ENCODE data around the gene ERI3. TPM values are rescaled to one million over a fixed set of nuclear protein-coding genes. Genes with fewer than 3 reads are reported as not detected.

ERI3 gene
- total and polyA plus RNA-seq, 2 of the 13 experiments (the other 11 are each of a cell fraction or from before 2014, with no cell fraction given) = 35.6 to 35.9 TPM

- TF ChIP-seq POLR2A (IDR thresholded peaks at IDR 0.05; ENCODE audit: insufficient read depth in 1 of 2, low read depth in 2 of 2, low read length in 2 of 2) = no peak
- TF ChIP-seq SRSF4 (IDR thresholded peaks at IDR 0.05; ENCODE audit: low read depth, low read length, poor library complexity, severe bottlenecking) = no peak
These were observed 91.2 kb downstream of the ERI3 start (continued) for GRCh38 chr1:44263568-44264450.

DNA sequence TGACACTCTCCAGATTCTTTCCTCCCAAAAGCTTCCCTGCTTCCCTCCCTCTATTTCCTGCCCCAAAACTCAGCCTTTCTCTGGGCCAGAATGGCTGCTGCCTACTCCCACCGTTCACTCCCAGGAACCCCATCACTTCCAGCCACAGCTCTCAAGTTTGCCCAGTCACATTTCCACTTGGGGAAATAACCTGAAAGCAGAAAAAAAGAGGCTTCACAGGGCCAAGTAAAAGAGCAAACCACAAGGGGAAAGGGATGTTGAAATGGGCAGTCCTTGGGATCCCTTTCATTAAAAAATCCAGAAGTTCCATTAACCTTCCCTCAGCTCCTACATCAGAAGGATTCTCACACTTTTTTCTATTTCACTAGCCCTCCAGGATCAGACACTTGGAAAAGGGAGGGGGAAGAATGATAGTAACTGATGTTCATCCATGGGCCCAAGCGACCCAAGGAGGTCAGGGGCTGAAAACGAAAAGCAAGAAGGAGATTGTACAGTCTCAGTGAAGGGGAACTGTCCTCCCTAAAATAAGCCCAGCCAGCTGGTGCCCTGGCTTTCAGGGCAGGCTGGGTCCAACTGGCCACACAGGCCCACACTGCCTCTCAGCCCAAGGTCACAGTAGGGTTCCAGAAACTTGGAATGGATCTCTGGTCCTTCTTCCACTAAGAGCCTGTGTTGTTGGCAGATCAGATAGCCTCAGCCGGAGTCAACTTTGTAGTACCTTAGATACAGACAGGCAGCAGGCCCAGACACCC, 92.1 kb downstream of the ERI3 start:
- no peaks in the 10 kb centered on the region; a peak in 1 of 5 replicates for H3K36me3 ChIP-seq (replicated peaks in 1 of 2; ENCODE audit: control insufficient read depth in 1 of 2, insufficient read depth in 2 of 2, low read length in 2 of 2)
- ChIA-PET POLR2A (no interaction called here), CTCF (ENCODE audit: low intra/inter-chr PET ratio, low total read pairs) (no interaction called here)
- TF ChIP-seq ZNF430 (CRISPR knock-in tag; IDR thresholded peaks at IDR 0.05) = no peak
- TF ChIP-seq, protein P1, sequence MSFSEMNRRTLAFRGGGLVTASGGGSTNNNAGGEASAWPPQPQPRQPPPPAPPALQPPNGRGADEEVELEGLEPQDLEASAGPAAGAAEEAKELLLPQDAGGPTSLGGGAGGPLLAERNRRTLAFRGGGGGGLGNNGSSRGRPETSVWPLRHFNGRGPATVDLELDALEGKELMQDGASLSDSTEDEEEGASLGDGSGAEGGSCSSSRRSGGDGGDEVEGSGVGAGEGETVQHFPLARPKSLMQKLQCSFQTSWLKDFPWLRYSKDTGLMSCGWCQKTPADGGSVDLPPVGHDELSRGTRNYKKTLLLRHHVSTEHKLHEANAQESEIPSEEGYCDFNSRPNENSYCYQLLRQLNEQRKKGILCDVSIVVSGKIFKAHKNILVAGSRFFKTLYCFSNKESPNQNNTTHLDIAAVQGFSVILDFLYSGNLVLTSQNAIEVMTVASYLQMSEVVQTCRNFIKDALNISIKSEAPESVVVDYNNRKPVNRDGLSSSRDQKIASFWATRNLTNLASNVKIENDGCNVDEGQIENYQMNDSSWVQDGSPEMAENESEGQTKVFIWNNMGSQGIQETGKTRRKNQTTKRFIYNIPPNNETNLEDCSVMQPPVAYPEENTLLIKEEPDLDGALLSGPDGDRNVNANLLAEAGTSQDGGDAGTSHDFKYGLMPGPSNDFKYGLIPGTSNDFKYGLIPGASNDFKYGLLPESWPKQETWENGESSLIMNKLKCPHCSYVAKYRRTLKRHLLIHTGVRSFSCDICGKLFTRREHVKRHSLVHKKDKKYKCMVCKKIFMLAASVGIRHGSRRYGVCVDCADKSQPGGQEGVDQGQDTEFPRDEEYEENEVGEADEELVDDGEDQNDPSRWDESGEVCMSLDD (CRISPR knock-in tag; IDR thresholded peaks at IDR 0.05; ENCODE audit: borderline replicate concordance) = no peak
- TF ChIP-seq, protein P2, sequence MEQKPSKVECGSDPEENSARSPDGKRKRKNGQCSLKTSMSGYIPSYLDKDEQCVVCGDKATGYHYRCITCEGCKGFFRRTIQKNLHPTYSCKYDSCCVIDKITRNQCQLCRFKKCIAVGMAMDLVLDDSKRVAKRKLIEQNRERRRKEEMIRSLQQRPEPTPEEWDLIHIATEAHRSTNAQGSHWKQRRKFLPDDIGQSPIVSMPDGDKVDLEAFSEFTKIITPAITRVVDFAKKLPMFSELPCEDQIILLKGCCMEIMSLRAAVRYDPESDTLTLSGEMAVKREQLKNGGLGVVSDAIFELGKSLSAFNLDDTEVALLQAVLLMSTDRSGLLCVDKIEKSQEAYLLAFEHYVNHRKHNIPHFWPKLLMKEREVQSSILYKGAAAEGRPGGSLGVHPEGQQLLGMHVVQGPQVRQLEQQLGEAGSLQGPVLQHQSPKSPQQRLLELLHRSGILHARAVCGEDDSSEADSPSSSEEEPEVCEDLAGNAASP (CRISPR knock-in tag; IDR thresholded peaks at IDR 0.05; ENCODE audit: borderline replicate concordance) = no peak
- TF ChIP-seq, protein P3, sequence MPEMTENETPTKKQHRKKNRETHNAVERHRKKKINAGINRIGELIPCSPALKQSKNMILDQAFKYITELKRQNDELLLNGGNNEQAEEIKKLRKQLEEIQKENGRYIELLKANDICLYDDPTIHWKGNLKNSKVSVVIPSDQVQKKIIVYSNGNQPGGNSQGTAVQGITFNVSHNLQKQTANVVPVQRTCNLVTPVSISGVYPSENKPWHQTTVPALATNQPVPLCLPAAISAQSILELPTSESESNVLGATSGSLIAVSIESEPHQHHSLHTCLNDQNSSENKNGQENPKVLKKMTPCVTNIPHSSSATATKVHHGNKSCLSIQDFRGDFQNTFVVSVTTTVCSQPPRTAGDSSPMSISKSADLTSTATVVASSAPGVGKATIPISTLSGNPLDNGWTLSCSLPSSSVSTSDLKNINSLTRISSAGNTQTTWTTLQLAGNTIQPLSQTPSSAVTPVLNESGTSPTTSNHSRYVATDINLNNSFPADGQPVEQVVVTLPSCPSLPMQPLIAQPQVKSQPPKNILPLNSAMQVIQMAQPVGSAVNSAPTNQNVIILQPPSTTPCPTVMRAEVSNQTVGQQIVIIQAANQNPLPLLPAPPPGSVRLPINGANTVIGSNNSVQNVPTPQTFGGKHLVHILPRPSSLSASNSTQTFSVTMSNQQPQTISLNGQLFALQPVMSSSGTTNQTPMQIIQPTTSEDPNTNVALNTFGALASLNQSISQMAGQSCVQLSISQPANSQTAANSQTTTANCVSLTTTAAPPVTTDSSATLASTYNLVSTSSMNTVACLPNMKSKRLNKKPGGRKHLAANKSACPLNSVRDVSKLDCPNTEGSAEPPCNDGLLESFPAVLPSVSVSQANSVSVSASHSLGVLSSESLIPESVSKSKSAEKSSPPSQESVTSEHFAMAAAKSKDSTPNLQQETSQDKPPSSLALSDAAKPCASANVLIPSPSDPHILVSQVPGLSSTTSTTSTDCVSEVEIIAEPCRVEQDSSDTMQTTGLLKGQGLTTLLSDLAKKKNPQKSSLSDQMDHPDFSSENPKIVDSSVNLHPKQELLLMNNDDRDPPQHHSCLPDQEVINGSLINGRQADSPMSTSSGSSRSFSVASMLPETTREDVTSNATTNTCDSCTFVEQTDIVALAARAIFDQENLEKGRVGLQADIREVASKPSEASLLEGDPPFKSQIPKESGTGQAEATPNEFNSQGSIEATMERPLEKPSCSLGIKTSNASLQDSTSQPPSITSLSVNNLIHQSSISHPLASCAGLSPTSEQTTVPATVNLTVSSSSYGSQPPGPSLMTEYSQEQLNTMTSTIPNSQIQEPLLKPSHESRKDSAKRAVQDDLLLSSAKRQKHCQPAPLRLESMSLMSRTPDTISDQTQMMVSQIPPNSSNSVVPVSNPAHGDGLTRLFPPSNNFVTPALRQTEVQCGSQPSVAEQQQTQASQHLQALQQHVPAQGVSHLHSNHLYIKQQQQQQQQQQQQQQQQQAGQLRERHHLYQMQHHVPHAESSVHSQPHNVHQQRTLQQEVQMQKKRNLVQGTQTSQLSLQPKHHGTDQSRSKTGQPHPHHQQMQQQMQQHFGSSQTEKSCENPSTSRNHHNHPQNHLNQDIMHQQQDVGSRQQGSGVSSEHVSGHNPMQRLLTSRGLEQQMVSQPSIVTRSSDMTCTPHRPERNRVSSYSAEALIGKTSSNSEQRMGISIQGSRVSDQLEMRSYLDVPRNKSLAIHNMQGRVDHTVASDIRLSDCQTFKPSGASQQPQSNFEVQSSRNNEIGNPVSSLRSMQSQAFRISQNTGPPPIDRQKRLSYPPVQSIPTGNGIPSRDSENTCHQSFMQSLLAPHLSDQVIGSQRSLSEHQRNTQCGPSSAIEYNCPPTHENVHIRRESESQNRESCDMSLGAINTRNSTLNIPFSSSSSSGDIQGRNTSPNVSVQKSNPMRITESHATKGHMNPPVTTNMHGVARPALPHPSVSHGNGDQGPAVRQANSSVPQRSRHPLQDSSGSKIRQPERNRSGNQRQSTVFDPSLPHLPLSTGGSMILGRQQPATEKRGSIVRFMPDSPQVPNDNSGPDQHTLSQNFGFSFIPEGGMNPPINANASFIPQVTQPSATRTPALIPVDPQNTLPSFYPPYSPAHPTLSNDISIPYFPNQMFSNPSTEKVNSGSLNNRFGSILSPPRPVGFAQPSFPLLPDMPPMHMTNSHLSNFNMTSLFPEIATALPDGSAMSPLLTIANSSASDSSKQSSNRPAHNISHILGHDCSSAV (CRISPR knock-in tag; IDR thresholded peaks at IDR 0.05; ENCODE audit: borderline replicate concordance) = no peak

More for the DNA sequence above, 92.1 kb downstream of the ERI3 start:
- Histone ChIP-seq H3K27me3 (ENCODE audit: control insufficient read depth in 1 of 2, insufficient read depth in 2 of 2, low read length in 2 of 2) (no peaks in the 10 kb centered on the region), H3K9me3 (ENCODE audit: low read length) (no peaks in the 10 kb centered on the region), H4K20me1 (ENCODE audit: insufficient read depth, low read length) (no peaks in the 10 kb centered on the region), H2AFZ (ENCODE audit: low read length) (no peak overlapping the region), H3K4me1 (ENCODE audit: insufficient read depth, low read length) (0 out of 2 replicates have a peak, but pooled peaks cover 8% of the 10 kb centered on the region), H3K79me2 (ENCODE audit: insufficient read depth, low read length) (no peaks in the 10 kb centered on the region), H3K4me2 (ENCODE audit: low read depth, low read length) (no peak overlapping the region), H3K4me3 (replicated peaks in 1 of 3; ENCODE audit: insufficient read depth in 1 of 3, low read depth in 2 of 3, low read length in 3 of 3) (no peak overlapping the region), H3K9ac (ENCODE audit: insufficient read depth, low read depth, low read length) (no peak overlapping the region), H3K27ac (ENCODE audit: extremely low read length, insufficient read depth, low read length) (no peak overlapping the region)
- in situ Hi-C loops (cut with HindIII; ENCODE audit: extremely low pct_ligation_motif_present, low pct_unique_long_range_greater_than_20kb) = no loop called here
- DNase-seq (ENCODE audit: low spot score) (no peak), ATAC-seq (no peak), FAIRE-seq (no peak)
- 92% methylated on average over 4 of the region's 4 CpGs for WGBS (ENCODE audit: low lambda C conversion rate)
- BruUV-seq (replicated peaks) = no TSS peak
- intact Hi-C loops (cut with micrococcal nuclease; ENCODE audit: unreplicated experiment) = no loop called here
